NCI-H510A (cell line): ENCODE measurements around the gene ADAMTS17.

Experiments
- DNase-seq: peaks from one replicate; lab custom pipeline; 2025; lab: John Stamatoyannopoulos, UW

Gene ADAMTS17

GRCh38 chr15:100341750-100342560 lies at the start of gene ADAMTS17:
Gene ADAMTS17 (minus strand): TSS chr15:100341975. CDS start chr15:100341899, 76 bp downstream.
- no peak for DNase-seq

GRCh38 chr15:100385300-100386050 lies 43.7 kb upstream of the ADAMTS17 start:
- no peak for DNase-seq

GRCh38 chr15:100384108-100384410 lies 42.3 kb upstream of the ADAMTS17 start:
- DNase-seq: no peak

GRCh38 chr15:100383302-100384107 lies 41.7 kb upstream of the ADAMTS17 start:
- no peak for DNase-seq

GRCh38 chr15:100373942-100374341 lies 32.2 kb upstream of the ADAMTS17 start:
- DNase-seq: no peak

- no peak for DNase-seq
These were observed 31.5 kb upstream of the ADAMTS17 start for GRCh38 chr15:100373120-100373896.

GRCh38 chr15:100372739-100373119 lies 31.0 kb upstream of the ADAMTS17 start:
- no peak for DNase-seq

- no peak for DNase-seq
These were observed 13.6 kb upstream of the ADAMTS17 start for GRCh38 chr15:100355342-100355741.

- DNase-seq: no peak
These were observed 11.7 kb upstream of the ADAMTS17 start for GRCh38 chr15:100353449-100353848.

GRCh38 chr15:100350434-100351226 lies 8.9 kb upstream of the ADAMTS17 start:
- DNase-seq: no peak

GRCh38 chr15:100349696-100350433 lies 8.1 kb upstream of the ADAMTS17 start:
- no peak for DNase-seq

- DNase-seq: no peak
These were observed 7.5 kb upstream of the ADAMTS17 start for GRCh38 chr15:100349321-100349695.

GRCh38 chr15:100348578-100348977 lies 6.8 kb upstream of the ADAMTS17 start:
- no peak for DNase-seq

- no peak for DNase-seq
These were observed 5.2 kb upstream of the ADAMTS17 start for GRCh38 chr15:100346866-100347512.

- no peak for DNase-seq
These were observed 3.7 kb upstream of the ADAMTS17 start for GRCh38 chr15:100345438-100345837.

GRCh38 chr15:100343251-100343650 lies 1.5 kb upstream of the ADAMTS17 start:
- no peak for DNase-seq

GRCh38 chr15:100341239-100341749 lies 481 bp downstream of the ADAMTS17 start:
- DNase-seq: no peak

- DNase-seq: no peak
These were observed 995 bp downstream of the ADAMTS17 start for GRCh38 chr15:100340721-100341238.

GRCh38 chr15:100339999-100340398 lies 1.8 kb downstream of the ADAMTS17 start:
- DNase-seq: no peak
